ENCODE data around the gene MEG3. TPM values are rescaled to one million over a fixed set of nuclear protein-coding genes. Genes with fewer than 3 reads are reported as not detected.

MEG3 gene
- total RNA-seq, 1 donor from 2014 or later, result 46.1 TPM

GRCh38 chr14:100874411-100875091 is 48.6 kb downstream of the MEG3 start:
- Histone ChIP-seq H3K4me3 (ENCODE audit: low read depth, low read length) (no peak overlapping the region), H3K36me3 (ENCODE audit: control insufficient read depth, insufficient read depth, low read length) (no peaks in the 10 kb centered on the region), H3K27me3 (ENCODE audit: control insufficient read depth, insufficient read depth, low read length) (no peaks in the 10 kb centered on the region)
- TF ChIP-seq CTCF (IDR thresholded peaks at IDR 0.05; ENCODE audit: insufficient read depth, low read length, poor library complexity, severe bottlenecking), result no peak
- no peak for DNase-seq (ENCODE audit: low read depth)

- no peaks in the 10 kb centered on the region for H3K27me3 ChIP-seq (ENCODE audit: control insufficient read depth, insufficient read depth, low read length)
- no peak for TF ChIP-seq CTCF (IDR thresholded peaks at IDR 0.05; ENCODE audit: insufficient read depth, low read length, poor library complexity, severe bottlenecking)
- DNase-seq (ENCODE audit: low read depth), result no peak
- H3K36me3 ChIP-seq (ENCODE audit: control insufficient read depth, insufficient read depth, low read length), result no peaks in the 10 kb centered on the region
- H3K4me3 ChIP-seq (ENCODE audit: low read depth, low read length), result no peak overlapping the region
These were observed 49.2 kb downstream of the MEG3 start for GRCh38 chr14:100875126-100875525.

- no peak for DNase-seq (ENCODE audit: low read depth)
These were observed 50.1 kb downstream of the MEG3 start for GRCh38 chr14:100875861-100876590.

GRCh38 chr14:100878271-100879146 is 52.6 kb downstream of the MEG3 start:
- no peak for TF ChIP-seq CTCF (IDR thresholded peaks at IDR 0.05; ENCODE audit: insufficient read depth, low read length, poor library complexity, severe bottlenecking)
- H3K27me3 ChIP-seq (ENCODE audit: control insufficient read depth, insufficient read depth, low read length), result no peaks in the 10 kb centered on the region
- H3K36me3 ChIP-seq (ENCODE audit: control insufficient read depth, insufficient read depth, low read length), result no peaks in the 10 kb centered on the region
- no peak overlapping the region for H3K4me3 ChIP-seq (ENCODE audit: low read depth, low read length)
- no peak for DNase-seq (ENCODE audit: low read depth)

More at GRCh38 chr14:100875861-100876590, 50.1 kb downstream of the MEG3 start:
- Histone ChIP-seq H3K27me3 (ENCODE audit: control insufficient read depth, insufficient read depth, low read length) (no peaks in the 10 kb centered on the region), H3K4me3 (ENCODE audit: low read depth, low read length) (no peak overlapping the region), H3K36me3 (ENCODE audit: control insufficient read depth, insufficient read depth, low read length) (no peaks in the 10 kb centered on the region)
- no peak for TF ChIP-seq CTCF (IDR thresholded peaks at IDR 0.05; ENCODE audit: insufficient read depth, low read length, poor library complexity, severe bottlenecking)

GRCh38 chr14:100879194-100879593 is 53.3 kb downstream of the MEG3 start:
- TF ChIP-seq CTCF (IDR thresholded peaks at IDR 0.05; ENCODE audit: insufficient read depth, low read length, poor library complexity, severe bottlenecking), result no peak
- H3K4me3 ChIP-seq (ENCODE audit: low read depth, low read length), result no peak overlapping the region
- no peaks in the 10 kb centered on the region for H3K36me3 ChIP-seq (ENCODE audit: control insufficient read depth, insufficient read depth, low read length)
- no peak for DNase-seq (ENCODE audit: low read depth)
- H3K27me3 ChIP-seq (ENCODE audit: control insufficient read depth, insufficient read depth, low read length), result no peaks in the 10 kb centered on the region
